Ramos (cell line): ENCODE results near the gene RBPJ.

Experiments
- in situ Hi-C: fragments of 300-500 bp; cut with MboI; formaldehyde crosslinking; loops from one replicate; pipeline ENCODE4 v1.14.3; 2022; ENCODE audit warnings: low sequenced_read_pairs; ENCODE audit not compliant: unreplicated experiment

The RBPJ gene

GRCh38 chr4:26320538-26321372, at the start of gene RBPJ:
RBPJ (plus strand) TSS chr4:26321014; CDS start chr4:26321029, 15 bp downstream.
- in situ Hi-C loops: loop anchor here (10.0 kb wide), 1 partner anchor 476 kb away; no protein-coding TSS in a partner anchor

- in situ Hi-C loops: no loop called here
Measured at GRCh38 chr4:26271703-26272102, 49.1 kb upstream of the RBPJ start.

DNA sequence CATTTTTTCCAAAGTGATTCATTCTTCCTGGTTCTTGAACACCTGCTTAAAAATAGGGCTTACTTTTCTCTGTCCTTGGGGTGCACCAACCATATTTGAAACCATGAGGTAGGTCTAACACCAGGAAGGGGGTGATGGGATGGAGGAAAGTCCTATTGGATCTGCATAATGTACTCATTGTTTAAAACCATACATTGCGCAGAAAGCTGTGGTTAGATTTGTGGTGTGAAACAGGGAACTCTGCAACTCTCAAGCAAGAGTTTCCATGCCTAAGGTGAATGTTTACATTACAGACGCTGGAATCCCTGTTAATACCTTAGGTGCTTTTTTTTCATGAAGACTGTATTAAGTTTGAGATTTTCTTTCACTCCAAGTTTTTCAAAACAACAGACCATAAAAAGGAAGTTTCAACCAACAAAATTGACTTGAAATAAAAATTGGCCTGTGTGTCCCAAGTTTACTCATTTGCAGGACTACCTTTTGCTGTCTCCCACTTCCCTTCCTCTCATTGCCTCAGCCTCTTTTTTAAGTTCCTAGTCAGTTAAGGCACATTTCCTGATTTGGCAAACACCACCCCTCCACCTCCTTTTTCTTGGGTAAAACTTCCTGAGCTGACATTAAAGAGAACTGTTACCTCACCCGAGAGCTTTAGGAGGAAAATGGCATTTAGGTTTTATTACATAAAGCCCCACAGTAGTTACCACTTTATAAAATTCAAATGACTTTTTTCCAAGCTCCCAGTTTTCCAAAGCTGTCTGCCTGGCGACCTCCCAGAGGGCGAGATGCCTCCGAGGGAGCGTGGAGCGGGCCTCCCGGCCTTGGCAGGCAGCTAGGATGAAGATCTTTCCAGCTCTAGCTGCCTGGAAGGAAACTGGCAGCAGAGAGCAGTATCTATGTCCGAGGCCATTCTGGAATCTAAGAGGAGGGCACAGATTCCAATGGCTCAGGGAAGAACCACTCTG, 47.9 kb upstream of the RBPJ start:
- in situ Hi-C loops: no loop called here

DNA sequence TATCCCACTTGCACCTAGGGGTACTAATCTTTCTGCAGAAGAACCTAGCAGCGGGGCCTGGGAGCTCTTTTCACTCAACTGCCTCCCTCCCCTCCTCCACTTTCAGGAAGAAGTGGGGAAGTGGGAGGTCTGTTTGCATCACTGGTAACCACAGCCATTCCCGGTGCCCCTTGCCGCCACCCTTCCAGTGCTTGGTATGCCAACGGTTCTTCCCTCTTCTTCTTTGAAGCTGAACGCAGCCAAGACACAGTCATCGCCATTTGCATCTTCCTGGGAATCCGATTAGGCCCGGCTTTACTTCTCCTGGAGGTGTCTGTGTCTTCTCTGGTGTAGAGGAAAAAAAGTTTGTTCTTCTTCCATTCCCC, 47.2 kb upstream of the RBPJ start:
- in situ Hi-C loops: no loop called here

DNA sequence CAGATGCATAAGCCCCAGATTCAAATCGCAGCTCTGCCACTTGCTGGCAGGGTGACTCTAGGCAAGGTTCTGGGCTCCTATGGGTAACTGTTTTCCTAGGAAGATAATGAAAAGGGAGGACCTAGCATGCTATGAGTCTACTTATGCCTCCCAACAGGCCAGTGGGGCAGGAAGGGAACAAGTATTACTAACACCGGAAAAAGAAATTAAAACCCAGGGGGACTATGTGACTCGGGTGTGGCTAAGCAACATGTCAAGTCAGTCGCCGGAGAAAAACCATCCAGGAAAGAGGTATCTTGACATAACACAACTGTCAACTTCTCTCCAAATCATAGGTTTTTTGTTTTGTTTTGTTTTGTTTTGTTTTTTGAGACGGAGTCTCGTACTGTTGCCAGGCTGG, 45.5 kb upstream of the RBPJ start:
- in situ Hi-C loops: no loop called here

DNA sequence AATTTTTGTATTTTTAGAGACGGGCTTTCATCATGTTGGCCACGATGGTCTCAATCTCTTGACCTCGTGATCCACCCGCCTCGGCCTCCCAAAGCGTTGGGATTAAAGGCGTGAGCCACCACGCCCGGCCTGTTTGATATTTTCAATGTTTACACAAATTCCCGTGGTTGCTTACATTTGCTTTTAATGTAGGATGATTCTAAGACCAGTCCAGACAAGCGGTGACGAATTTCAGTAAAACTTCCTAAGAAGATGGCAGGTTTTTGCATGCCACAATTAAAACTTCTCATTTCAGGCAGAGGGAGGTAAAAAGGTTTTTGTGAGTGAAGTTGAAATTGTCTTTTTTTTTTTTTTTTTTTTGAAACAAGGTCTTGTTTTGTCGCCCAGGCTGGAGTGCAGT, 41.4 kb upstream of the RBPJ start:
- in situ Hi-C loops: no loop called here

GRCh38 chr4:26281881-26282280, 38.9 kb upstream of the RBPJ start:
- in situ Hi-C loops: no loop called here

GRCh38 chr4:26284536-26284935, 36.3 kb upstream of the RBPJ start:
- in situ Hi-C loops: no loop called here

- in situ Hi-C loops: no loop called here
Measured at GRCh38 chr4:26285272-26285671, 35.5 kb upstream of the RBPJ start.

DNA sequence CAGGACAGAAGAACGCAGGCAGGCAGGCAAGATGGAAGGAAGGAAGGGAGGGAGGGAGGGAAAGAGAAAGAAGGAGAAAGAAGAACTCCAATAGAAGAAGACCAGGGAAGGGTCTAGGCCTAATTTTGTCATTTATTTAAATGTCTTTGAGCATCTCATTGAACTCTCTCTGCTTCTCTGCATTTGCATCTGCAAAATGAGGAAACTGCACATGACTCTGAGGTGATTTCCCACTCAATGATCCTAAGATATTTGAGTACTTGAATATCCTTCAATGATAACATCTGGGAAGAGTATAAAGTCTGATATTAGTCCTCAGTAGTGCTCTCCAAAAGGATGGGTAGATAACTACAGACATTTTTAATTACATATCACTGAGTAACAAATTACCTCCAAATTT, 33.1 kb upstream of the RBPJ start:
- in situ Hi-C loops: no loop called here

DNA sequence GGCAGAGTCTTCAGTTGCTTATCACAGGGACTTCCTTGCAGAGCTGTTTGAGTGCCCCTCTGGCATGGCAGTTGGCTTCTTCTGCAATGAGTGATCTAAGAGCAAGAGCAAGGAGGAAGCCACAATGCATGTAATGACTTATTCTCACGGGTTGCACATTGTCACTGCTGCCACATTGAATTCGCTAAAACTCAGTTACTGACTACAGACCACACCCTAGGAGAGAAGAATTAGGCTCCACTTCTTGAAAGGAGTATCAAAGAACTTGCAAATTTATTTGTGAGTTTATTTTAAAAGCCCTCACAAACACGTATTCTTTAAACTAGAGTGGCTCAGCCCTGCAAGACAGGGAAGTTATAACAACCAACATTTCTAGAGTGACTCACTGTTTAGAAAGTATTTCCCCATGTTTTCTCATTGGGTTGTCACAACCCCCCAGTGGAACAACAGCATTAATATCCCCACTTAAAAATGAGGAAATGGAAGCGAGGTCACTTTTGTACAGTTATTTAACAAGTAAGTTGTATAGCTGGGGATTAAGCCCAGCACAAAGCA, 32.4 kb upstream of the RBPJ start:
- in situ Hi-C loops: no loop called here

DNA sequence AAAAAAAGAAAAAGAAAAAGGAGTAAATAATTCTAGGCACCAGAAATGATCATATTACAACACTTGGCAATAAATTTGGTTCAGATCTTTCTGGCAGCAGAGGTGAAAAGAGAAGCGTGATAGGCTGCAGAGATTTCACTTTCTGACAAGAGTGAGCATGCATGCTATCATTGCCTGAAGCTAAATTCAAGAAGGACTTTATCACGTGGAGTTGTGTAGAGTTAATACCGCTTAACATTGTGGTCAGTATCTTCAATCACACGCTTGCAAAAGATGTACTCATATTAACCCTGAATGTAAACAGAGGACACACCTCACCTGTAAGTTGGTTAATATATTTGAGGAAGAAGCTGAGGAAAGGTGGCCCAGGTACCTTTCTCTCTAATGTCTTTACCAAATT, 31.4 kb upstream of the RBPJ start:
- in situ Hi-C loops: no loop called here

- in situ Hi-C loops: no loop called here
Measured at GRCh38 chr4:26290321-26290720, 30.5 kb upstream of the RBPJ start.

DNA sequence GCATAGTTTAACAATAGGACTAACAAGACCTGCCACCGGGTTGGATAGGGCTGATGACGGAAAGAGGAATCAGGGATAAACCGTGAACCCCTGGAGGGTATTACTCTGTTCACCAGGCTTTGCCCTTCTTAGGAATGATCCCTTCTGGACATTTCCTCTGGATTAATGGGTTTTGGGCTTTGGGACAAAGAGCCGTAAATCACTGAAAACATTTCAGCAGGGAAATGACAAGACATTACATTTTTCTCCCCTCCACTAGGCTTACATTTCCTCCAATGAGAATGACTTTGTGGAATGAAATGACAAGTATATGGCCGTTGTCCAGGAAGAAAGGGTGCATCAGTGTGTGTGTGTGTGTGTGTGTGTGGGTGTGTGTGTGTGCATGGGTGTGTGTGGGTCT, 25.9 kb upstream of the RBPJ start:
- in situ Hi-C loops: no loop called here

DNA sequence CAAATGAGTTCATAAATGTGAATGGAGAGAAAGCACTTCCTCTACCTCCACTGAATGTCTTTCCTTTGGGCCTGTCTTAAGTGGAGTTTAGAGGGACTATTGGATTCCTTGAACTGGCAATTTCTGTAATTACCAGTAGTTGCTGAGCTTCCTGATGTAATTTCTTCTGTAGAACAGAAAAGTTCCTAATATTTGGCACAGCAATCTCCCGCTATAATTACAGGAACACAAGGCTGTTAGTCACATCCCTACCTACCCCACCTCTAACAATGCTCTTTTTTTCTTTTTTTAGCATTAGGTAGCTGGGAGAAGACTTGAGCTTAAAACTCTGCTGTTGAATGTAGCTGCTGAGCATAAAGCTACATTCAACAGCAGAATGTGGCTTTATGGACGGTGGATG, 24.8 kb upstream of the RBPJ start:
- in situ Hi-C loops: no loop called here

- in situ Hi-C loops: no loop called here
Measured at GRCh38 chr4:26296514-26296913, 24.3 kb upstream of the RBPJ start.

GRCh38 chr4:26297219-26297618, 23.6 kb upstream of the RBPJ start:
- in situ Hi-C loops: no loop called here

- in situ Hi-C loops: no loop called here
Measured at GRCh38 chr4:26298198-26298947, 22.4 kb upstream of the RBPJ start.

DNA sequence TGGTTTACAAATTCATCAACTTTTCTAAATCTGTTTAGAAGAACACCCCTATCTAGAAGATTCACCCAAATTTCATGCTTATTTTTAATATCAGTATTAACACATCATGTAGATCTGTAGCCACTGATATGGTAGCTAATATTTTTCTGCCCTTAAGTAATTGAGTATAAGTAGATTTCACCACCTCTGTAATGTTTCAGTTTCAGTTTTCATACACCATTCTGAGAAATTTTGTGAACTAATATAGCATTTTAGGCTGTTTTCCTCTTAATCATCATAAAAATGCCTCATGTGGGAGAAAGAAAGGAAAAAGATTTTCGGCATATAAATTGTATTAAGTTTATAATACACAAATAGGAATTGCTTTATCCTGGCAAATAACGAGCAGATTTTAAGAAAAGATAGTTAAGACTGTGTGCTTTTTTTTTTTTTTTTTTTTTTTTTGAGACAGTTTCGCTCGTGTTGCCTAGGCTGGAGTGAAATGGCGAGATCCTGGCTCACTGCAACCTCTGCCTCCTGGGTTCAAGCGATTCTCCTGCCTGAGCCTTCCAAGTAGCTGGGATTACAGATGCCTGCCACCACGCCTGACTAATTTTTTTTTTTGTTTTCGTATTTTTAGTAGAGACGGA, 21.4 kb upstream of the RBPJ start:
- in situ Hi-C loops: no loop called here
